Type B pancreatic cell (in vitro differentiated cells): ENCODE measurements around the gene HLA-C. TPM values are rescaled to one million over a fixed set of nuclear protein-coding genes. Genes with fewer than 3 reads are reported as not detected.
A peak's percentile ranks its signal among the peaks of the same experiment; 100 is the strongest.

Experiments used
- DNase-seq: peaks from one replicate; pipeline ENCODE4 v3.0.0; 2021; ENCODE audit warnings: mixed read lengths; ENCODE audit not compliant: unreplicated experiment; ENCODE audit errors: extremely low spot score
- H3K27ac Mint-ChIP-seq: 2 replicates; pipeline ENCODE4 v1.8.0; 2021; ENCODE audit warnings: mild to moderate bottlenecking, mixed read lengths
- H3K27me3 Mint-ChIP-seq: 2 replicates; pipeline ENCODE4 v1.8.0; 2021; ENCODE audit warnings: mixed read lengths
- H3K36me3 Mint-ChIP-seq: 2 replicates; pipeline ENCODE4 v1.8.0; 2021; ENCODE audit warnings: mixed read lengths
- H3K4me1 Mint-ChIP-seq: one replicate; pipeline ENCODE4 v1.8.0; 2021; ENCODE audit warnings: mixed read lengths; ENCODE audit not compliant: unreplicated experiment
- H3K4me3 Mint-ChIP-seq: 2 replicates; pipeline ENCODE4 v1.8.0; 2021; ENCODE audit warnings: mild to moderate bottlenecking, mixed read lengths
- H3K9me3 Mint-ChIP-seq: 2 replicates; pipeline ENCODE4 v1.8.0; 2021; ENCODE audit warnings: mixed read lengths
- CTCF ChIP-seq: fragments of 200-600 bp; sonication (generic); conservative IDR thresholded peaks from 2 replicates; pipeline ENCODE4 v1.5.0; 2021; ENCODE audit warnings: antibody characterized with exemption, mild to moderate bottlenecking
- total RNA-seq: library from RNA; stranded (reverse); gene quantifications from 2 replicates; pipeline ENCODE4 v1.2.1, GENCODE V29; 2021; ENCODE audit warnings: low replicate concordance

The HLA-C gene
- total RNA-seq, 1 donor from 2014 or later = 188 TPM

GRCh38 chr6:31252625-31253024 is 19.3 kb downstream of the HLA-C start:
- Mint-ChIP-seq H3K4me3 (no peak overlapping the region), H3K27me3 (peaks cover 43% of the 10 kb centered on the region), H3K9me3 (no peaks in the 10 kb centered on the region), H3K4me1 (no peaks in the 10 kb centered on the region), H3K27ac (no peak overlapping the region), H3K36me3 (no peaks in the 10 kb centered on the region)
- TF ChIP-seq CTCF = no peak
- no peak for DNase-seq

- no peak overlapping the region for H3K27ac Mint-ChIP-seq
- TF ChIP-seq CTCF = no peak
- no peaks in the 10 kb centered on the region for H3K4me1 Mint-ChIP-seq
- no peak overlapping the region for H3K4me3 Mint-ChIP-seq
- no peaks in the 10 kb centered on the region for H3K9me3 Mint-ChIP-seq
- peaks cover 45% of the 10 kb centered on the region for H3K27me3 Mint-ChIP-seq
- no peaks in the 10 kb centered on the region for H3K36me3 Mint-ChIP-seq
- DNase-seq = no peak
Measured at GRCh38 chr6:31251261-31251660, 20.6 kb downstream of the HLA-C start.

GRCh38 chr6:31249184-31249583 is 22.7 kb downstream of the HLA-C start:
- Mint-ChIP-seq H3K36me3 (no peaks in the 10 kb centered on the region), H3K27ac (no peak overlapping the region), H3K27me3 (peaks cover 40% of the 10 kb centered on the region), H3K4me3 (no peak overlapping the region), H3K9me3 (no peaks in the 10 kb centered on the region), H3K4me1 (no peaks in the 10 kb centered on the region)
- no peak for DNase-seq
- no peak for TF ChIP-seq CTCF

GRCh38 chr6:31247813-31248212 is 24.1 kb downstream of the HLA-C start:
- no peak for TF ChIP-seq CTCF
- no peaks in the 10 kb centered on the region for H3K9me3 Mint-ChIP-seq
- H3K27me3 Mint-ChIP-seq = peaks cover 34% of the 10 kb centered on the region
- no peaks in the 10 kb centered on the region for H3K36me3 Mint-ChIP-seq
- H3K27ac Mint-ChIP-seq = no peak overlapping the region
- no peaks in the 10 kb centered on the region for H3K4me1 Mint-ChIP-seq
- DNase-seq = no peak
- no peak overlapping the region for H3K4me3 Mint-ChIP-seq

- Mint-ChIP-seq H3K27me3 (peaks cover 37% of the 10 kb centered on the region), H3K27ac (peak overlapping the region; percentile 65), H3K4me1 (no peaks in the 10 kb centered on the region), H3K9me3 (no peaks in the 10 kb centered on the region), H3K36me3 (no peaks in the 10 kb centered on the region), H3K4me3 (no peak overlapping the region)
- TF ChIP-seq CTCF = no peak
- DNase-seq = no peak
Measured at GRCh38 chr6:31246051-31246521, 25.8 kb downstream of the HLA-C start.

GRCh38 chr6:31243508-31243907 is 28.4 kb downstream of the HLA-C start:
- Mint-ChIP-seq H3K27me3 (peaks cover 36% of the 10 kb centered on the region), H3K36me3 (no peaks in the 10 kb centered on the region), H3K27ac (no peak overlapping the region), H3K9me3 (no peaks in the 10 kb centered on the region), H3K4me3 (no peak overlapping the region), H3K4me1 (no peaks in the 10 kb centered on the region)
- no peak for TF ChIP-seq CTCF
- DNase-seq = no peak
